Transverse colon (tissue), 4 donors: ENCODE measurements around the gene TMEM209.

Experiments
- EP300 ChIP-seq: sonication (generic); formaldehyde crosslinking; IDR thresholded peaks from one replicate; pipeline ENCODE4 v1.6.1; 2017; ENCODE audit warnings: antibody characterized with exemption, low read depth
- POLR2A ChIP-seq: fragments of 450-650 bp; IDR thresholded peaks from one replicate; pipeline ENCODE4 v1.6.1; 2016; ENCODE audit warnings: antibody characterized with exemption, mild to moderate bottlenecking, moderate library complexity
- POLR2AphosphoS5 ChIP-seq, 3 donors: sonication (generic); formaldehyde crosslinking; IDR thresholded peaks; one replicate each; pipeline ENCODE4 v1.6.1; 2016; ENCODE audit warnings: antibody characterized with exemption in 3 of 3
- TF ChIP-seq, protein P1 (sequence below), 5 experiments: fragments of 200-600 bp in 3 of 5; fragments of 450-650 bp in 2 of 5; sonication (generic) in 3 of 5; IDR thresholded peaks; 1 replicate in 2 of 5; 2 replicates in 3 of 5; pipeline ENCODE4 v1.5.1; 2016 to 2017; ENCODE audit warnings: antibody characterized with exemption in 5 of 5, inconsistent platforms in 3 of 5, mild to moderate bottlenecking in 2 of 5, moderate library complexity in 1 of 5

DNA sequence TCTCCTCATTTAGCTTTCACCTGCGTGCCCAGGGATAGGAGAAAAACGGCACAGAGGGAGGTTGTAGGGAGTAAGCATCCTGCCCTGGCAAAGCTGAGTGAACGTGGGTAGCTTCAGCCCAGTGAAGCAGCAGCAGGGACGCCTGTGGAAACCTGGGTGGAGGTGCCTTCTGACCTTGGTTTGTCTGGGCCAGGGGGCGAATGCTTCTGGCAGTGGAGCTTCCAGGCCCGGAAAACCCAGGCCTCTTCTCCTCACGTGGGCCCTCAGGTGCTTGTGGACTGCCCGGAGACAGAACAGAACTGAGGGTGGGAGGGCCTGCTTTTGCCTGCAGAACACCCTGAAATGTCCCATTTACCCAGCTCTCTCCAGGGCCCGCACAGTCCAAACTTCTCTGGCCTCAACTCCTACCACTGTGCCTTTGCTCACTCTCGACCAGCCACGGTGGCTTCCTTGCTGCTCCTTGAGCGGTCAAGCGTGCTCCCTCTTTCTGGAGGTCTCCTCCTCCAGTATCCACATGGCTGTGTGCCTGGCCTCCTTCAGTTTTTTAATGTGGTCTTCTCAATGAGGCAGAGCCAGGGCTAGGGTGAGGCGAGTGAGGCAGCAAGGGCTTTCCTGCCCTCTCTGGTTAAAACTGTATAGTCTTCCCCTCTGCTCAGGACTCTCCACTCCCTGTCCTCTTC is 62.4 kb downstream of the TMEM209 start:
- TF ChIP-seq EP300 (no peak), POLR2AphosphoS5 (IDR thresholded peaks at IDR 0.05) (no peak), POLR2A (no peak)
- TF ChIP-seq, protein P1, sequence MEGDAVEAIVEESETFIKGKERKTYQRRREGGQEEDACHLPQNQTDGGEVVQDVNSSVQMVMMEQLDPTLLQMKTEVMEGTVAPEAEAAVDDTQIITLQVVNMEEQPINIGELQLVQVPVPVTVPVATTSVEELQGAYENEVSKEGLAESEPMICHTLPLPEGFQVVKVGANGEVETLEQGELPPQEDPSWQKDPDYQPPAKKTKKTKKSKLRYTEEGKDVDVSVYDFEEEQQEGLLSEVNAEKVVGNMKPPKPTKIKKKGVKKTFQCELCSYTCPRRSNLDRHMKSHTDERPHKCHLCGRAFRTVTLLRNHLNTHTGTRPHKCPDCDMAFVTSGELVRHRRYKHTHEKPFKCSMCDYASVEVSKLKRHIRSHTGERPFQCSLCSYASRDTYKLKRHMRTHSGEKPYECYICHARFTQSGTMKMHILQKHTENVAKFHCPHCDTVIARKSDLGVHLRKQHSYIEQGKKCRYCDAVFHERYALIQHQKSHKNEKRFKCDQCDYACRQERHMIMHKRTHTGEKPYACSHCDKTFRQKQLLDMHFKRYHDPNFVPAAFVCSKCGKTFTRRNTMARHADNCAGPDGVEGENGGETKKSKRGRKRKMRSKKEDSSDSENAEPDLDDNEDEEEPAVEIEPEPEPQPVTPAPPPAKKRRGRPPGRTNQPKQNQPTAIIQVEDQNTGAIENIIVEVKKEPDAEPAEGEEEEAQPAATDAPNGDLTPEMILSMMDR (IDR thresholded peaks at IDR 0.05), result no peak
